Activated T-cell treated with anti-CD3 and anti-CD28 coated beads for 48 hours (primary cell): ENCODE results near the gene GADD45A.
"Not testable (repeated sequence)": the region's sequence is repeated elsewhere in the genome, so short reads cannot be mapped to it uniquely, and the experiment has no call there.

Experiments used
- DNase-seq: peaks from one replicate; pipeline ENCODE4 v3.0.0-alpha.2; 2020; ENCODE audit warnings: low read depth

GADD45A gene

GRCh38 chr1:67685067-67685557 is at the start of gene GADD45A:
GADD45A (plus strand) TSS chr1:67685201; CDS start chr1:67685495, 294 bp downstream.
- DNase-seq, result peak; percentile 87

- DNase-seq, result no peak
Observed at GRCh38 chr1:67636146-67636545, 48.9 kb upstream of the GADD45A start.

GRCh38 chr1:67639361-67639760 is 45.6 kb upstream of the GADD45A start:
- no peak for DNase-seq

- DNase-seq, result no peak
Observed at GRCh38 chr1:67642629-67643028, 42.4 kb upstream of the GADD45A start.

- DNase-seq, result no peak
Observed at GRCh38 chr1:67644566-67644965, 40.4 kb upstream of the GADD45A start.

- DNase-seq, result no peak
Observed at GRCh38 chr1:67645495-67646144, 39.4 kb upstream of the GADD45A start.

GRCh38 chr1:67646145-67647035 is 38.6 kb upstream of the GADD45A start:
- DNase-seq, result no peak

- DNase-seq, result no peak
Observed at GRCh38 chr1:67647036-67647798, 37.8 kb upstream of the GADD45A start.

GRCh38 chr1:67647814-67648358 is 37.1 kb upstream of the GADD45A start:
- DNase-seq, result no peak

GRCh38 chr1:67648582-67649326 is 36.2 kb upstream of the GADD45A start:
- no peak for DNase-seq

- DNase-seq, result no peak
Observed at GRCh38 chr1:67650061-67650460, 34.9 kb upstream of the GADD45A start.

GRCh38 chr1:67651031-67651430 is 34.0 kb upstream of the GADD45A start:
- no peak for DNase-seq

GRCh38 chr1:67652800-67653199 is 32.2 kb upstream of the GADD45A start:
- DNase-seq, result no peak

- no peak for DNase-seq
Observed at GRCh38 chr1:67653304-67653703, 31.7 kb upstream of the GADD45A start.

GRCh38 chr1:67655581-67655980 is 29.4 kb upstream of the GADD45A start:
- no peak for DNase-seq

- DNase-seq, result not testable (repeated sequence)
Observed at GRCh38 chr1:67657152-67657551, 27.8 kb upstream of the GADD45A start.

- DNase-seq, result no peak
Observed at GRCh38 chr1:67659229-67659628, 25.8 kb upstream of the GADD45A start.

- no peak for DNase-seq
Observed at GRCh38 chr1:67662884-67663283, 22.1 kb upstream of the GADD45A start.

GRCh38 chr1:67664048-67664447 is 21.0 kb upstream of the GADD45A start:
- no peak for DNase-seq

- not testable (repeated sequence) for DNase-seq
Observed at GRCh38 chr1:67665307-67665706, 19.7 kb upstream of the GADD45A start.

- DNase-seq, result no peak
Observed at GRCh38 chr1:67666636-67667035, 18.4 kb upstream of the GADD45A start.
